Panc1 (cell line): ENCODE results near the gene E2F1.

Experiments used
- POLR2AphosphoS5 ChIP-seq: IDR thresholded peaks from 2 replicates; pipeline ENCODE4 v1.6.1; 2012; ENCODE audit warnings: mild to moderate bottlenecking, low read depth, low read length, moderate library complexity
- SIN3A ChIP-seq: IDR thresholded peaks from 2 replicates; pipeline ENCODE4 v1.6.1; 2012; ENCODE audit warnings: low read depth, mild to moderate bottlenecking, low read length, moderate library complexity, borderline replicate concordance; ENCODE audit not compliant: insufficient read depth
- TCF7L2 ChIP-seq: IDR thresholded peaks from 2 replicates; pipeline ENCODE4 v1.6.1; 2011; ENCODE audit warnings: mild to moderate bottlenecking, low read depth, low read length, inconsistent platforms
- TF ChIP-seq, protein P1 (sequence below): fragments of 450-650 bp; IDR thresholded peaks from 2 replicates; pipeline ENCODE4 v1.5.1; 2017; ENCODE audit warnings: mild to moderate bottlenecking
- TF ChIP-seq, protein P2 (sequence below), 2 experiments: IDR thresholded peaks; 2 replicates each; pipeline ENCODE4 v1.6.1; 2011 to 2012; ENCODE audit warnings: low read depth in 2 of 2, control low read depth in 1 of 2, low read length in 1 of 2, mild to moderate bottlenecking in 1 of 2, moderate library complexity in 1 of 2; ENCODE audit not compliant: insufficient read depth in 1 of 2

DNA sequence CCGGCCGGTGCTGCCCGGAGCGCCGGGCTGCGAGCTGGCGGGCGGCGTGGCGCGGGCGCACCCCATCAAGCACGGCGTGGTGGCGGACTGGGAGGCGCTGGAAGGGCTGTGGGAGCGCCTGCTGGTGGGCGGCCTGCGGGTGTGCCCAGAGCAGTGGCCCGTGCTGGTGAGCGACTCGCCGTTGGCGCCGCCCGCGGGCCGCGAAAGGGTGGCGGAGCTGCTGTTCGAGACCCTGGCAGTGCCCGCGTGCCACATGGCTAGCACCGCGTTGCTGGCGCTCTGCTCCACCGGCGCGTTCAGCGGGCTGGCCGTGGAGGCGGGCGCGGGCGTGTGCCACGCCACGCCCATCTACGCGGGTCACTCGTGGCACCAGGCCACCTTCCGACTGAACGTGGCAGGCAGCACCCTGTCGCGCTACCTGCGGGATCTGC lies 18.9 kb downstream of the E2F1 start:
- TF ChIP-seq, protein P1, sequence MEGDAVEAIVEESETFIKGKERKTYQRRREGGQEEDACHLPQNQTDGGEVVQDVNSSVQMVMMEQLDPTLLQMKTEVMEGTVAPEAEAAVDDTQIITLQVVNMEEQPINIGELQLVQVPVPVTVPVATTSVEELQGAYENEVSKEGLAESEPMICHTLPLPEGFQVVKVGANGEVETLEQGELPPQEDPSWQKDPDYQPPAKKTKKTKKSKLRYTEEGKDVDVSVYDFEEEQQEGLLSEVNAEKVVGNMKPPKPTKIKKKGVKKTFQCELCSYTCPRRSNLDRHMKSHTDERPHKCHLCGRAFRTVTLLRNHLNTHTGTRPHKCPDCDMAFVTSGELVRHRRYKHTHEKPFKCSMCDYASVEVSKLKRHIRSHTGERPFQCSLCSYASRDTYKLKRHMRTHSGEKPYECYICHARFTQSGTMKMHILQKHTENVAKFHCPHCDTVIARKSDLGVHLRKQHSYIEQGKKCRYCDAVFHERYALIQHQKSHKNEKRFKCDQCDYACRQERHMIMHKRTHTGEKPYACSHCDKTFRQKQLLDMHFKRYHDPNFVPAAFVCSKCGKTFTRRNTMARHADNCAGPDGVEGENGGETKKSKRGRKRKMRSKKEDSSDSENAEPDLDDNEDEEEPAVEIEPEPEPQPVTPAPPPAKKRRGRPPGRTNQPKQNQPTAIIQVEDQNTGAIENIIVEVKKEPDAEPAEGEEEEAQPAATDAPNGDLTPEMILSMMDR = no peak
- TF ChIP-seq POLR2AphosphoS5 (no peak), TCF7L2 (no peak), SIN3A (no peak)
- TF ChIP-seq, protein P2, sequence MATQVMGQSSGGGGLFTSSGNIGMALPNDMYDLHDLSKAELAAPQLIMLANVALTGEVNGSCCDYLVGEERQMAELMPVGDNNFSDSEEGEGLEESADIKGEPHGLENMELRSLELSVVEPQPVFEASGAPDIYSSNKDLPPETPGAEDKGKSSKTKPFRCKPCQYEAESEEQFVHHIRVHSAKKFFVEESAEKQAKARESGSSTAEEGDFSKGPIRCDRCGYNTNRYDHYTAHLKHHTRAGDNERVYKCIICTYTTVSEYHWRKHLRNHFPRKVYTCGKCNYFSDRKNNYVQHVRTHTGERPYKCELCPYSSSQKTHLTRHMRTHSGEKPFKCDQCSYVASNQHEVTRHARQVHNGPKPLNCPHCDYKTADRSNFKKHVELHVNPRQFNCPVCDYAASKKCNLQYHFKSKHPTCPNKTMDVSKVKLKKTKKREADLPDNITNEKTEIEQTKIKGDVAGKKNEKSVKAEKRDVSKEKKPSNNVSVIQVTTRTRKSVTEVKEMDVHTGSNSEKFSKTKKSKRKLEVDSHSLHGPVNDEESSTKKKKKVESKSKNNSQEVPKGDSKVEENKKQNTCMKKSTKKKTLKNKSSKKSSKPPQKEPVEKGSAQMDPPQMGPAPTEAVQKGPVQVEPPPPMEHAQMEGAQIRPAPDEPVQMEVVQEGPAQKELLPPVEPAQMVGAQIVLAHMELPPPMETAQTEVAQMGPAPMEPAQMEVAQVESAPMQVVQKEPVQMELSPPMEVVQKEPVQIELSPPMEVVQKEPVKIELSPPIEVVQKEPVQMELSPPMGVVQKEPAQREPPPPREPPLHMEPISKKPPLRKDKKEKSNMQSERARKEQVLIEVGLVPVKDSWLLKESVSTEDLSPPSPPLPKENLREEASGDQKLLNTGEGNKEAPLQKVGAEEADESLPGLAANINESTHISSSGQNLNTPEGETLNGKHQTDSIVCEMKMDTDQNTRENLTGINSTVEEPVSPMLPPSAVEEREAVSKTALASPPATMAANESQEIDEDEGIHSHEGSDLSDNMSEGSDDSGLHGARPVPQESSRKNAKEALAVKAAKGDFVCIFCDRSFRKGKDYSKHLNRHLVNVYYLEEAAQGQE (IDR thresholded peaks at IDR 0.05; ENCODE audit: insufficient read depth in 1 of 2, low read depth in 2 of 2, low read length in 1 of 2) = no peak
